ENCODE data around the gene TSNAX.

The TSNAX gene

DNA sequence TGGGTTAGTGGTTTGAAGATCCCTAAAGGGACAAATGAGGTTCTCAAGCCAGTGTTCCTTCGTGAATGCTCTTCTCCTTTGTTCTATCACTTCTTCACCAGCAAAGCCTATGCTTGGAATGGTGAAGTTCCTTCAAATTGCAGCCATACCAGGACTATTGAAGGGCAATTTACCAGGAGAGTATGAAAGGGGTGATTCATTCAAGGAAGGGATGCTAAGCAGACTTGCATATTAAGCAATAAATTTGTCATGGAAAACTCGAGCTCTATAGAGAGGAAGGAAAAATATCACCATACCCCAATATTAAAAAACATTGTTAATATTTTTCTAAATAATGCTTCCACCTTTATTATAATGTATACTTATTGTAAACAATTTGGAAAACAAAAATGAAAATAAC lies 9.3 kb upstream of the TSNAX start:
- Histone ChIP-seq H3K36me3 (ENCODE audit: control insufficient read depth in 1 of 2, insufficient read depth in 2 of 2, low read depth in 1 of 2, low read length in 2 of 2) (no peaks in the 10 kb centered on the region), H3K27me3 (ENCODE audit: control insufficient read depth in 1 of 2, insufficient read depth in 1 of 2, low read length in 2 of 2) (no peaks in the 10 kb centered on the region), H3K4ac (ENCODE audit: low read depth in 1 of 2, low read length in 2 of 2) (no peak overlapping the region), H2AK5ac (ENCODE audit: low read length, severe bottlenecking) (no peak overlapping the region), H3K9ac (ENCODE audit: low read length) (no peak overlapping the region), H4K91ac (ENCODE audit: low read length) (no peak overlapping the region), H3K14ac (ENCODE audit: low read length in 2 of 2) (no peak overlapping the region), H3K4me2 (ENCODE audit: low read length, poor library complexity, severe bottlenecking) (no peak overlapping the region), H3K4me3 (ENCODE audit: insufficient read depth in 1 of 2, low read depth in 1 of 2, low read length in 2 of 2) (no peak overlapping the region), H3K23ac (ENCODE audit: low read length in 2 of 2) (no peak overlapping the region), H2BK15ac (ENCODE audit: low read depth, poor library complexity, severe bottlenecking) (no peak overlapping the region), H3K18ac (ENCODE audit: low read depth in 1 of 2, low read length in 2 of 2) (no peak overlapping the region), H2AFZ (ENCODE audit: low read depth, low read length) (no peak overlapping the region), H3K27ac (ENCODE audit: low read length, poor library complexity, severe bottlenecking) (no peak overlapping the region), H2BK5ac (ENCODE audit: low read depth, low read length, poor library complexity, severe bottlenecking) (no peak overlapping the region), H4K8ac (ENCODE audit: low read length) (no peak overlapping the region), H3K4me1 (ENCODE audit: control insufficient read depth, insufficient read depth, low read depth, low read length) (no peaks in the 10 kb centered on the region), H3K9me3 (ENCODE audit: control insufficient read depth, low read length) (no peaks in the 10 kb centered on the region), H3K79me1 (replicated peaks; ENCODE audit: low read length, poor library complexity, severe bottlenecking) (no peaks in the 10 kb centered on the region), H2BK12ac (ENCODE audit: low read length in 2 of 2) (no peak overlapping the region), H2BK120ac (ENCODE audit: low read depth, low read length) (no peak overlapping the region)
- DNase-seq = no peak
- no CpG with 5 or more reads among the region's 2 CpGs for WGBS

GRCh38 chr1:231522038-231522437 lies 6.4 kb upstream of the TSNAX start:
- H3K4me1 ChIP-seq (ENCODE audit: control insufficient read depth, insufficient read depth, low read depth, low read length) = no peaks in the 10 kb centered on the region
- H3K14ac ChIP-seq (ENCODE audit: low read length in 2 of 2) = no peak overlapping the region
- no peak overlapping the region for H2BK12ac ChIP-seq (ENCODE audit: low read length in 2 of 2)
- H3K23ac ChIP-seq (ENCODE audit: low read length in 2 of 2) = no peak overlapping the region
- no peak overlapping the region for H3K4me2 ChIP-seq (ENCODE audit: low read length, poor library complexity, severe bottlenecking)
- no peak overlapping the region for H2BK120ac ChIP-seq (ENCODE audit: low read depth, low read length)
- H2BK5ac ChIP-seq (ENCODE audit: low read depth, low read length, poor library complexity, severe bottlenecking) = no peak overlapping the region
- H4K8ac ChIP-seq (ENCODE audit: low read length) = no peak overlapping the region
- no peak overlapping the region for H3K9ac ChIP-seq (ENCODE audit: low read length)
- H3K18ac ChIP-seq (ENCODE audit: low read depth in 1 of 2, low read length in 2 of 2) = no peak overlapping the region
- H3K4me3 ChIP-seq (ENCODE audit: insufficient read depth in 1 of 2, low read depth in 1 of 2, low read length in 2 of 2) = no peak overlapping the region
- DNase-seq = no peak
- WGBS = 91% methylated on average over 1 of the region's 1 CpG
- H3K36me3 ChIP-seq (ENCODE audit: control insufficient read depth in 1 of 2, insufficient read depth in 2 of 2, low read depth in 1 of 2, low read length in 2 of 2) = no peaks in the 10 kb centered on the region
- no peak overlapping the region for H2BK15ac ChIP-seq (ENCODE audit: low read depth, poor library complexity, severe bottlenecking)
- no peak overlapping the region for H3K4ac ChIP-seq (ENCODE audit: low read depth in 1 of 2, low read length in 2 of 2)
- H2AFZ ChIP-seq (ENCODE audit: low read depth, low read length) = no peak overlapping the region
- no peak overlapping the region for H3K27ac ChIP-seq (ENCODE audit: low read length, poor library complexity, severe bottlenecking)
- no peaks in the 10 kb centered on the region for H3K27me3 ChIP-seq (ENCODE audit: control insufficient read depth in 1 of 2, insufficient read depth in 1 of 2, low read length in 2 of 2)
- no peak overlapping the region for H4K91ac ChIP-seq (ENCODE audit: low read length)
- H3K9me3 ChIP-seq (ENCODE audit: control insufficient read depth, low read length) = no peaks in the 10 kb centered on the region
- H2AK5ac ChIP-seq (ENCODE audit: low read length, severe bottlenecking) = no peak overlapping the region
- H3K79me1 ChIP-seq (replicated peaks; ENCODE audit: low read length, poor library complexity, severe bottlenecking) = no peaks in the 10 kb centered on the region

DNA sequence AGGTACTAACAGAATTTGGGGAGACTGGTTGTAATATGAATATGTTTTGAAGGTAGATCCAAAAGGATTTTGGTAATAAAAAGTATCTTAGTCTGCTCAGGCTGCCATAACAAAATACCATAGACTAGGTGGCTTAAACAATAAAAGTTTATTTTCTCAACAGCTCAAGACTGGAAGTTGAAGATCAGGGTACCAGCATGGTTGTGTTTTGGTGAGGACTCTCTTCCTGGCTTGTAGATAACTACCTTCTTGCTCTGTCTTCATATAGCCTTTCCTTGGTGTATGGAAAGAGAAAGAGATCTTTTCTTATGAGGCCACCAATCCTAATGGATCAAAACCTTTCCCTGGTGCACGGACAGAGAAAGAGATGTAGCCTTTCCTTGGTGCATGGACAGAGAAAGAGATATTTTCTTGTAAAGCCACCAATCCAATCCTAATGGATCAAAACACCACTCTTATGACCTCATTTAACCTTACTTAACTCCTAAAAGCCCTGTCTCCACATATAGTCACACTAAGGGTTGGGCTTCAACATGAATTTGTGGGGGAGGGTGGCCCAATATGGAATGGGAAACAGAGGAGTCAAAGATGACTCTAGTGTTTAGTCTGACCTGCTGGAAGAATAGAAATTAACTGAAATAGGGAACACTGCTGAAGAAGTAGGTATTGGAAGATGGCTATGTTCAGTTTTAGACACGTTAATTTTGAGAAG lies 5.4 kb upstream of the TSNAX start:
- no peaks in the 10 kb centered on the region for H3K36me3 ChIP-seq (ENCODE audit: control insufficient read depth in 1 of 2, insufficient read depth in 2 of 2, low read depth in 1 of 2, low read length in 2 of 2)
- H2BK15ac ChIP-seq (ENCODE audit: low read depth, poor library complexity, severe bottlenecking) = no peak overlapping the region
- no peak overlapping the region for H3K9ac ChIP-seq (ENCODE audit: low read length)
- no peak overlapping the region for H3K14ac ChIP-seq (ENCODE audit: low read length in 2 of 2)
- DNase-seq = no peak
- H3K4me2 ChIP-seq (ENCODE audit: low read length, poor library complexity, severe bottlenecking) = no peak overlapping the region
- H3K27me3 ChIP-seq (ENCODE audit: control insufficient read depth in 1 of 2, insufficient read depth in 1 of 2, low read length in 2 of 2) = no peaks in the 10 kb centered on the region
- no peak overlapping the region for H2BK12ac ChIP-seq (ENCODE audit: low read length in 2 of 2)
- H3K27ac ChIP-seq (ENCODE audit: low read length, poor library complexity, severe bottlenecking) = no peak overlapping the region
- no peak overlapping the region for H4K8ac ChIP-seq (ENCODE audit: low read length)
- H3K23ac ChIP-seq (ENCODE audit: low read length in 2 of 2) = no peak overlapping the region
- no peak overlapping the region for H2BK120ac ChIP-seq (ENCODE audit: low read depth, low read length)
- H3K79me1 ChIP-seq (replicated peaks; ENCODE audit: low read length, poor library complexity, severe bottlenecking) = peaks cover 2% of the 10 kb centered on the region
- H4K91ac ChIP-seq (ENCODE audit: low read length) = no peak overlapping the region
- H2AK5ac ChIP-seq (ENCODE audit: low read length, severe bottlenecking) = no peak overlapping the region
- no peak overlapping the region for H2AFZ ChIP-seq (ENCODE audit: low read depth, low read length)
- no peaks in the 10 kb centered on the region for H3K9me3 ChIP-seq (ENCODE audit: control insufficient read depth, low read length)
- no peak overlapping the region for H3K18ac ChIP-seq (ENCODE audit: low read depth in 1 of 2, low read length in 2 of 2)
- no peak overlapping the region for H3K4ac ChIP-seq (ENCODE audit: low read depth in 1 of 2, low read length in 2 of 2)
- H3K4me3 ChIP-seq (ENCODE audit: insufficient read depth in 1 of 2, low read depth in 1 of 2, low read length in 2 of 2) = no peak overlapping the region
- no peak overlapping the region for H2BK5ac ChIP-seq (ENCODE audit: low read depth, low read length, poor library complexity, severe bottlenecking)
- H3K4me1 ChIP-seq (ENCODE audit: control insufficient read depth, insufficient read depth, low read depth, low read length) = peaks cover 2% of the 10 kb centered on the region
- WGBS = 96% methylated on average over 2 of the region's 2 CpGs

GRCh38 chr1:231523816-231524215 lies 4.7 kb upstream of the TSNAX start:
- Histone ChIP-seq H3K4me3 (ENCODE audit: insufficient read depth in 1 of 2, low read depth in 1 of 2, low read length in 2 of 2) (no peak overlapping the region), H3K79me1 (replicated peaks; ENCODE audit: low read length, poor library complexity, severe bottlenecking) (peaks cover 2% of the 10 kb centered on the region), H2BK15ac (ENCODE audit: low read depth, poor library complexity, severe bottlenecking) (no peak overlapping the region), H2BK12ac (ENCODE audit: low read length in 2 of 2) (no peak overlapping the region), H2BK5ac (ENCODE audit: low read depth, low read length, poor library complexity, severe bottlenecking) (no peak overlapping the region), H2AFZ (ENCODE audit: low read depth, low read length) (no peak overlapping the region), H3K36me3 (ENCODE audit: control insufficient read depth in 1 of 2, insufficient read depth in 2 of 2, low read depth in 1 of 2, low read length in 2 of 2) (no peaks in the 10 kb centered on the region), H3K14ac (ENCODE audit: low read length in 2 of 2) (no peak overlapping the region), H3K27me3 (ENCODE audit: control insufficient read depth in 1 of 2, insufficient read depth in 1 of 2, low read length in 2 of 2) (no peaks in the 10 kb centered on the region), H3K4me2 (ENCODE audit: low read length, poor library complexity, severe bottlenecking) (no peak overlapping the region), H3K27ac (ENCODE audit: low read length, poor library complexity, severe bottlenecking) (no peak overlapping the region), H3K4me1 (ENCODE audit: control insufficient read depth, insufficient read depth, low read depth, low read length) (peaks cover 2% of the 10 kb centered on the region), H3K23ac (ENCODE audit: low read length in 2 of 2) (no peak overlapping the region), H3K4ac (ENCODE audit: low read depth in 1 of 2, low read length in 2 of 2) (no peak overlapping the region), H4K91ac (ENCODE audit: low read length) (no peak overlapping the region), H3K9me3 (ENCODE audit: control insufficient read depth, low read length) (no peaks in the 10 kb centered on the region), H3K18ac (ENCODE audit: low read depth in 1 of 2, low read length in 2 of 2) (no peak overlapping the region), H4K8ac (ENCODE audit: low read length) (no peak overlapping the region), H2BK120ac (ENCODE audit: low read depth, low read length) (no peak overlapping the region), H2AK5ac (ENCODE audit: low read length, severe bottlenecking) (no peak overlapping the region), H3K9ac (ENCODE audit: low read length) (no peak overlapping the region)
- 97% methylated on average over 2 of the region's 2 CpGs for WGBS
- no peak for DNase-seq

Measured in mesenchymal stem cell (in vitro differentiated cells and primary cell).